ENCODE results near the gene MED27.

Gene MED27

DNA sequence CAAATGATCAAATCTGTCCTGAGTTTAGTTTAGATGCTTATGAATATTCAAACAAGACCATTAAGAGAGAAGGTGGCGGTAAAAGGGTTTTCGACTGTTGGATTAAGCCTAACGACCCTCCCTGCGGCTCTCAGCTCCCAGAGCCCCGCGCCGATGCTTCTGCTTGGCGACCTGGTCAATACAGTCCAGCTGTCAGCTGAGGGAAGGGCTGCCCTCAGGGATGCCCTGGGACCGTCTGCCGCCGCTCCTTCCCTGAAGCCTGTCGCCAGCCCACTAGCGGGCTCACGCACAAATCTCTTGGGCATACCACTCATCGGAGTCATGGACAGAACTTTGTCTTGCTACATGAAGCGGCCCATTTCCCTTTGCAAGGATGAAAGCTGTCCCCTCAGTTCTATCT, 203.2 kb downstream of the MED27 start:
- DNase-seq (ENCODE audit: low read depth), result no peak

DNA sequence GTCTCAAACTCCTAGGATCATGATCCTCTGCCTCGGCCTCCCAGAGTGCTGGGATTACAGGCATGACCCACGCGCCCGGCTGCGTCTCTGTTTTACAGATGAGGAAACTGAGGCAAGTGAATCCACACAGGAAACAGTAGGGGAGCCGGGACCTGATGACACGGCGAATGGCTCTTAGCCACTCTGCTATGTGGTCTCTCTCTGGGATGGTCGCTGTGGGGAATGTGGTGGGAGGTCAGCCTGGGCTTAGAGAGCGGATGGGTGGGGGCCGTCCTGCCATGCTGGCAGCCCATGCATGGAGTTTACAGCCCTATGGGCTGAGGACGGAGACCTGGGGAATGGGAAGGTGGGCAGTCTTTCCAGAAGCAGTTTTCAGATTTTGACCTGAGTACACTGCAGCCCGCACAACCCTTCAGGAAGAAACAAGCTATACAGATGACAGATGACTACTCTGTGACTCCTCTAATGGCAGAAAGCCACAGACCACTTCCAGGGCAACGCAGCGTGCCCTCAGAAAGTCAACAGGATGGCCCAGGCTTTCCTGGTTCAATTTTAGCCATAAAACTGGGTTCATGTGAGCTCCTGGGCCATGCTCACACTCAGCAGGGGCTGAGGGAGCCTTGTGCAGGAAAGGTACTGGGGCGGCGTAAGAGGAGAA, 203.7 kb downstream of the MED27 start:
- DNase-seq (ENCODE audit: low read depth), result no peak

GRCh38 chr9:131874916-131875670, 204.6 kb downstream of the MED27 start:
- no peak for DNase-seq (ENCODE audit: low read depth)

DNA sequence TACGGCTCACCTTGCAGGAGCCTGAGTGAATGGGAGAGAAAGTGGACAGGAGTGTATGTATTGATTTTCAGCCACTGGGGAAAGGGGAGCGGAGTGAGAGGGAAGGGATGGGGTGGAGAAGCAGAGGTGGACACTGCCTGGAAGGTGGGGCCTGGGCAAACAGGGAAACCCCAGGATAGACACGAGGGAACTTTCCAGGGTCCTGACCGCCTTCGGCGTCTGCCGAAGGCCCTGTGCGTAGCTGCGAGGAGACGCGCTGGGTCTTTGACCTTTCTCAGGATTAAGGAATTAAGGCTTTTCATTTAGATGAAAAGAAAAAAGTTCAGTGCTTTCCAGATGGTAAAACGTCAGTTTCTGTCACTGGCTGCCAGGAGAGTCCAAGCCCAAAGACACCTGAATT, 205.2 kb downstream of the MED27 start:
- no peak for DNase-seq (ENCODE audit: low read depth)

DNA sequence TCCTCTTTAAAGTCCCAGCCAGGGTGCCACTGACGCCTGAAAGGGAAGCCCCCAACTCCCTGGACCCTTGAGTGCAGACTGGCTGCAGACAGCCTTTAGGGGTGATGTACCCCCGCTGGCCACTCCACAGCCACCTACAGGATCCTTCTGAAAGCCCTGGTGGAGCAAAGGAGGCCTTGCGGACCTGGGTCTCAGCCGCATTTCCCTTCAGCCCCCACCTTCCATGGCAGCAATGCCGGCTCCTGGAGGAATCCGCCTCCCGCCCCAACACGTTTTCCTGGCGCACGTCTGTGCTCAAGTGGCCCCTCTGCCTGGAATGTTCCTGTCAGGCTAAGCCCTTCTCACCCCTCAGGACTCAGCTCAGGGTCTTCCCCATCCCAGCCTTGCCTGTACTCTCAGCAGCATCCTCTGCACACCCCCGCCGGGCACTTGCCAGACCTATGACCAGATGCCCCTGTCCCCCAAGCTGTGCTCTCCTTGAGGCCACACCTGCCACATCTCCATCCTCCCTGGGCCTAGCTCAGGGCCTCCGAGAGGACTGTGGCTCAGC, 205.7 kb downstream of the MED27 start:
- no peak for DNase-seq (ENCODE audit: low read depth)

- DNase-seq (ENCODE audit: low read depth), result no peak
Observed at GRCh38 chr9:131873335-131873734, 206.3 kb downstream of the MED27 start.

DNA sequence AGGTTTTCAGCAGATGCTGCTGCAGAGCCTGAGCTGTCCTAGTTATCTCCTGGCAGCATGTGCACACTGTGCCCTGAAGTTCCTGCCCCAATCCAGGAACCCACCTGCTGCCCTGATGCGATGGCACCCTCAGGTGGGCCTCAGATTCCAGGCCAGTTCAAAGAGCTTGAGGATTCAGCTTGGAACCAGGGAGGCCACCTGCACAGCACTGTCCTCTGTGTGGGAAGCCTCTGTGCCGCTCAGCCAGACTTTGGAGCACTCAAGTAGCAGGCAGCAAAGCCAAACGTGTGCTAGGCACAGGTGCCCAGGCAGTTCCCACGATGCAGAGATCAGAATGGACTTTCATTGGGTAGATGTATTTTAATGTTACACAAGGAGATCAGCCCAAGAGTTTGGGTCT, 207.0 kb downstream of the MED27 start:
- no peak for DNase-seq (ENCODE audit: low read depth)

DNA sequence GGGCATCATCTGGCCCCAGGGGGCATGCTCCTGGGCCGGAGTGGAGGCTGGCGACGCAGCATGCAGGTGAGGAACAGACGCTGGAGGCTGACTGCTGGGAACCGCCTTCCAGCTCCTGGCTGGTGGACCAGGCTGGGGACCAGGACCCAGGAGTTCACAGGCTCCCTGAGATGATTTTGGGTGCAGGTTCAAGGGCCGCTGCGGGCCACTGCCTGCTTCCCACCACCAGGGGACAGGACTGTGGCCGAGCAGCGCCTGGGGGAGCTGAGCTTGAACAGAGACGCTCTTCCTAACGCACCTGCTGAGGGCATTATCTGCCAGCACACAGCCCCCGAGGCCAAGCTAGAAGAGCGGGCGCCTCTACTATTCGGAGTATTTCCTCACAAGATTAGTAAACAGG, 207.7 kb downstream of the MED27 start:
- no peak for DNase-seq (ENCODE audit: low read depth)

DNA sequence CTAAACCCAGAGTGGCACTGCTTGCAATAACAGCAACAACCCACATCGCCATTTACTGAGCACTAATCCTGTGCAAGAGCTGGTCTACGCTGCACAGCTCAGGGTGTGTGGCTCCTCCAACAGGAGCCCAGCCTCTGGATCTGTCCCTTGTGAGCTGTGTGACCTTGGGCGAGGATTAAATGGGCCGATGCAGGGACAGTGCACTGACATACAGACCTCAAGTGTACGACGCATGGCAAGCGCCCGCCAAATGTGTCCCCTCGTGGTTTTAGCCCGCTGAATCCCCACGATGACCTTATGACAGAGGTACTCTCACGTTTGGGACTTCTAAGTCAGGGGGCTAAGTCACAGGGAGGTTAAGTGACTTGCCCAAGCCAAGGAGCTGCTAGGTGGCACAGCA, 209.5 kb downstream of the MED27 start:
- DNase-seq (ENCODE audit: low read depth), result no peak

DNA sequence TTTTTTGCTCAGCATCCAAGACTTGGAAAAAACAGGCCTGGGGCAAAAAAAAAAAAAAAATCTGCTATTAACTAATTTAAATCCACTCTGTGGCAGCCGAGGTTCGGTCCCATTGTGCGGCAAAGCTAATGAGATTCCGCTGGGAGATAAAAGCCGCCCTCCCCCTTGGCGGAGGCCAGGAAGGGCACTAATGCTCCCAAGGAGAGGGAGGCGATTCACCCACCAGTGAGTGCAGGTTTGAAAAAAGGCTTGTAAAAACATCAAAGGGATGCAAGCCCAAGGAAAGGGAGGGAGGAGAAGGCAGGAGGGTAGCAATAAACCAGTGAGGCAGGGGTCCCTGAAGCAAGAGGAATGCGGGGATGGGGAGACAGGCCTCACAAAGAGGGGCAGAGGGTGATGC, 210.3 kb downstream of the MED27 start:
- DNase-seq (ENCODE audit: low read depth), result no peak

GRCh38 chr9:131868766-131869165, 210.9 kb downstream of the MED27 start:
- DNase-seq (ENCODE audit: low read depth), result no peak

DNA sequence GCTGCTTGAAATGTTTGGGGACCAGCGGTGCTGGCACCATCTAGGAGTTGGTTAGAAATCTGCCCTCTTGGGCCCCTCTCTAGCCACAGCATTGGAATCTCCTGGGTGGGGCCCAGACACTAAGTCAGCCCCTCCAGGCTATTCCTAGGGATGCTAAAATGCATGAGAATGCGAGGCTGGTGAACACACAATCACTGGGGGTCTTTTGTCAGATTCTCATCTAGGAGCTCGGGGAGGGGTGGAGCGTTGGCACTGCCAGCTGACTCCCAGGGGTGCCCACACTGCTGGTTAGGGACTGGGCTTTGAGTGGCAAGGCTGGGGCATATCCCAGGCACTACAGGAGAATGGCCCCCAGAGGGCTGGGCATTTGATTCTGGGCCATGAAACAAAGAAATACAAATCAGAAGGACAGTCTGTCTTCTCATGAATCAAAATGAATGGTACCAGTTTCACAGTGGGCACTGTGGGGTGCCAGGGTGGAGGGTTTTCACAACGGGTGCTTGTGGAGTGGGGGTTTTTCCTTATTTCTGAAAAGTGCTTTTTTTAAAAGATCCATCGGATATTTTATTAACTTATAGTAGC, 212.0 kb downstream of the MED27 start:
- DNase-seq (ENCODE audit: low read depth), result no peak

- no peak for DNase-seq (ENCODE audit: low read depth)
Observed at GRCh38 chr9:131865446-131866195, 214.0 kb downstream of the MED27 start.

DNA sequence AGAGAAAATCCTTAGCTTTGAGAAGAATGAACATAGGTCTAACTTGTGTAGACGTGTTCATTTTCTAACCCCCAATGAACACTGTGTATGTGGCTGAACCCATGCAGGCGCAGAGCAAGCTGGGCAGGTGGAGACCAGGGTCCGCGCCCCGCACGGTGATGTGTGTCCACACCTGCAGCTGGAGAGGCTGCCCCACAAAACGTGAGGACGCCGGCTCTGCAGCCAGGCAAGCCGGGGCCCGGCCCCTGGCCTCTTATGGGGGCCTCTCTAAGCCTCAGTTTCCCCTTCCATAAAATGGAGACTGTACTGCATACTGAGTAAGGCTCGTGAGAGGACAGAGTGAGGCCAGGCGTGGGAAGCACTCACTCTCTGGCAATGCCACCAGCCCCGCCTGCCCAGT, 215.1 kb downstream of the MED27 start:
- DNase-seq (ENCODE audit: low read depth), result no peak

DNA sequence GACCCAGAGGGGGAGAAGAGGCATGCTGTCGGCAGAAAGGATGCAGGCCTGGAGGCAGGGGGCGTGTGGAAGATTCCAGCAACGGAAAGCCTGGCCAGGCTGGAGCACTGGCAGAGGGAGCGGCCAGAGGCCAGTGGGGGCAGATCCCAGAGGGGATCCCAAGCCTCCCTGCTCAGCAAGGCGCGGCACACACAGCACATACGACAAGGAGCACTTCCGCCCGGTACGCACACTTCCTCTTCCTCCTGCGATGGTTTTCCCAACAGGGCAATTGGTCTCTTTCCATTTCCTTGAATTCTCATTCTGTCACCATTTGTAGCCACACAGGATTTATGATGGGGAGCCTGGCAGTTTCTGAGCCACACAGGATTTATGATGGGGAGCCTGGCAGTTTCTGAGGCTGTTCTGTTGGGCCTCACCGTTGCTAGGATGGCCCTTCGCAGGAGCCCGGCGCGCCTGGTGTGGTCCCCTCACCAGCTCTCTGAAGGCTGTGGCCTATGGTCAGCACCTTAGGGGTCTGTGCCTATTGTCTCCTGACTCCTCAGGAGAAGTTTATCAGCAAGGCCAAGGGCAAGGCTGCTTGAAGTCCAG, 216.3 kb downstream of the MED27 start:
- no peak for DNase-seq (ENCODE audit: low read depth)

DNA sequence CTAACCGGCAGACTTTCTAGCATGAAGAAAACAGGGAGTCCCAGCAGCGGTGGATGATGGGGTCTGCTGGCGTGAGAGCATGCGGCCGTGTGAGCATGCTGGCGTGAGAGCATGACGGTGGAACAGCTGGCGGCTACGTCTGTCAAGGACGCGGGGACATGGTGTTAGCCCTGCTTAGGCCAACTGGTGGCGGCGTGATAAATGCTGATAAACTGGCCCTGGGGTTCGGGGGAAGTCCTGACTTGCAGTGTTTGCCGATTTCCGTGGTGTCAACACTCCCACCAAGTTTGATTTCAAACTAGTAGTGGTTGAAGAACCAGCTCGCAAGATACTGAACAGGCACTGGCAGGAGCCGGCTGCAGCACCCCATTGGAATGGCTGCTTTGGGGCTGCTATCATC, 217.4 kb downstream of the MED27 start:
- no peak for DNase-seq (ENCODE audit: low read depth)

DNA sequence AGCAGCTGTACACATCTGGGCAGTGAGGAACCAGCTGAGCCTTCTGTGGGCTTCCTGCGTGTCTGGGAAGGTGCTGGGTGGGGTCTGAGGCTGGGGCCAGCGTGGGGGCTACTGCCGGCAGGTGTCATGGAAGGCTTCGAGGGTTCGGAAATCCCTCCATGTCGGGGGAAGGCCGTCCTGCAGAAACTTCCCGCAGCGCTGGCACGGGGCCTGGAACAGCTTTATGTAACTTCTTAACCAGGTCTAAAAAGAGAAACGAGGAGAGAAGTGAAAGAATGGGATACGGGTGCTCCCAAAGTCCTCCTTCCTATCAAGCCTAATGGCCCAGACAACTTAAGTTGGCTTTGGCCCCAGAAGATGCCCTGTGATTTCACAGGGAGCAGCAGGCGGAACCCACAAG, 219.2 kb downstream of the MED27 start:
- no peak for DNase-seq (ENCODE audit: low read depth)

DNA sequence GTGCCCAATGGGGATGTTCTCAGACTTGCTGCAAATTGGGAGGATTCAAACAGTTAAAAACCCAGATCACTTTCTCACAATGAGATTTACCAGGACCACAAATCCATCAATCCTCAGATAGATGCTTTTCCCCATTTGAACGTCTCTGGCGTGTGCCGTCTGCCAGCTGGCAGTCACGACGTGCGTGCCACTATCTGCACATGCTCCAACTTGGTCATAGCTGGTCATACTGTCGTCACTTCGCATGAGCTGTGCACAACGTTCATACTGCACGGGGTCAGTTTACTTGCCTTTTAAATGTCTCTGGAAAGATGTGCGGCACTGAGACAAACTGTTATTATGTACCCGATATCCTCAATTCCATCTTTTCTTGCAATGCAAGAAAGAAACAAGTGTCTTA, 221.5 kb downstream of the MED27 start:
- DNase-seq (ENCODE audit: low read depth), result no peak

DNA sequence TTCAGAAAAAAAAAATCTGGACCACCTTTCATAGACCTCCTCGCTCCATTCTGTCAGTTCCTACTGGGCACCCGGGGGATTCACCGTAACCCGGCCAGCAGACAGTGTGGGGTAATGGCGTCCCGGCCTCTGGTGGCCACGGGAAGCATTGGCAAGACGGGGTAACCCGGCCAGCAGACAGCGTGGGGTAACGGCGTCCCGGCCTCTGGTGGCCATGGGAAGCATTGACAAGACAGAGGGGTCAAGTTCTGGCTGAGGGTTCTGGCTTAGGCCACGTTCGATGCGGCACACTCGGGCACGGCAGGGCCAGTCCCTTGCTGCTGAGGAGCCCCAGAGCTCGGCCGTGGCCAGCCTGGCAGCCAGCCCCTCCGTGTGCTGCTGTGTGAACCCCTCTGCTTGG, 223.6 kb downstream of the MED27 start:
- no peak for DNase-seq (ENCODE audit: low read depth)

DNA sequence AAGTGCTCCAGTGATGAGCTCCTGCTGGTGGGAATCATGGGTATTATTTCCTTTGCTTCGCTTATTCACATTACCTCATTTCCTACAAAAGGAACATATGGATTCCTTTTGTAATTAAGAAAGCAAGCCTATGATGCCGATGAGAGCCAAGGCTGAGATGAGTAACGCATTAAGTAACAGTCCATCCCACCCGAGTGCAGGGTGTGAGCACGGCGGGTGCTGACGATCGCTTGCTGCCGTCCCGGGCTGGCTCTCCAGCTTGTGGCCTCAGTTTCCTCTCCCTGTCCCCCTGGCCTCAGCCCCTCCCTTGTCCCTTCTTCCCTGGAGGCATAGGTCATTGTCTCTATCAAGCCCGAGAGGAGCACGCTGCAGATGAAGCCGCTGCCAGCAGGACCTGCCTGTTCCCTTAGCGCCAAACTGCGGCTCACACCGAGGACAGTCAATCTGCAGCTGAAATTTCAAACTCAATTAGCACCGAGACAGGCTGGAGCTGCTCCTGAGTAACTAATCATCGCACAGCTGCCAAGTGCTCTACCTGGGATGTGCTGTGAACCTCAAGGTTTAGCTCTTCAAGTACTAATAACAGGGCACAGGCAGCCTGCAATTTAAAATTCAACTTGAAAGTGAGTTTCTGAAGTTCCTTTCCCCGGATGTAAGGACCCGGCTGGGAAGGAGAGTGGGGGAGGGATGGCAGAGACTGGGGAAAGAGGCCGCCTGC, 224.6 kb downstream of the MED27 start:
- DNase-seq (ENCODE audit: low read depth), result no peak

- DNase-seq (ENCODE audit: low read depth), result no peak
Observed at GRCh38 chr9:131854334-131854733, 225.3 kb downstream of the MED27 start.

GRCh38 chr9:131853434-131853833, 226.2 kb downstream of the MED27 start:
- DNase-seq (ENCODE audit: low read depth), result no peak

Measured in activated T-helper 1 cell treated with Interleukin-2 at 50 U/mL for 16 hours (primary cell).